Left ventricle myocardium inferior (tissue), 1 donor: ENCODE results near the gene SLC12A5. TPM values are rescaled to one million over a fixed set of nuclear protein-coding genes. Genes with fewer than 3 reads are reported as not detected.

Source experiments
- DNase-seq: peaks from one replicate; pipeline ENCODE4 v3.0.0-alpha.2; 2020
- H3K27ac ChIP-seq: fragments of 200-600 bp; replicated peaks from 2 replicates; pipeline ENCODE4 v1.8.0; 2021
- H3K27me3 ChIP-seq: fragments of 200-600 bp; 2 replicates; pipeline ENCODE4 v1.8.0; 2021; ENCODE audit warnings: low read depth
- H3K36me3 ChIP-seq: fragments of 200-600 bp; 2 replicates; pipeline ENCODE4 v1.8.0; 2021
- H3K4me1 ChIP-seq: fragments of 200-600 bp; 2 replicates; pipeline ENCODE4 v1.8.0; 2021
- H3K4me3 ChIP-seq: fragments of 200-600 bp; 2 replicates; pipeline ENCODE4 v1.8.0; 2021; ENCODE audit warnings: mild to moderate bottlenecking, moderate library complexity
- H3K9me3 ChIP-seq: fragments of 200-600 bp; replicated peaks from 2 replicates; pipeline ENCODE4 v1.8.0; 2021
- CTCF ChIP-seq: fragments of 200-600 bp; IDR thresholded peaks from 2 replicates; pipeline ENCODE4 v1.8.0; 2021; ENCODE audit warnings: antibody characterized with exemption, mild to moderate bottlenecking, borderline replicate concordance
- intact Hi-C: fragments of 100-400 bp; cut with micrococcal nuclease; formaldehyde crosslinking; loops from one replicate; pipeline ENCODE4 v1.11.0; 2022
- total RNA-seq: library from RNA; stranded (reverse); fragmentation: NEBNext Ultra II Directional; extraction: Animal tissue kit (Norgen Biotek cat#: 25700); gene quantifications from one replicate; pipeline ENCODE4 v1.2.1, GENCODE V29; 2021
- donor health status: DM: no; HTN: yes; CAD: no; lungs with severe emphysema.

The SLC12A5 gene
- total RNA-seq, 1 donor from 2014 or later: not detected

GRCh38 chr20:46025376-46025783 is 3.6 kb upstream of the SLC12A5 start:
- Histone ChIP-seq H3K27ac (no peak overlapping the region), H3K4me3 (no peak overlapping the region), H3K36me3 (no peaks in the 10 kb centered on the region), H3K9me3 (no peaks in the 10 kb centered on the region), H3K4me1 (peaks cover 19% of the 10 kb centered on the region), H3K27me3 (peaks cover 100% of the 10 kb centered on the region)
- intact Hi-C loops: loop anchor here (10.0 kb wide), 1 partner anchor 149 kb away; no protein-coding TSS in a partner anchor
- TF ChIP-seq CTCF: no peak
- DNase-seq: no peak

- Histone ChIP-seq H3K27me3 (peaks cover 100% of the 10 kb centered on the region), H3K4me3 (no peak overlapping the region), H3K27ac (no peak overlapping the region), H3K4me1 (peaks cover 15% of the 10 kb centered on the region), H3K9me3 (no peaks in the 10 kb centered on the region), H3K36me3 (no peaks in the 10 kb centered on the region)
- DNase-seq: no peak
- no peak for TF ChIP-seq CTCF
- intact Hi-C loops: loop anchor here (10.0 kb wide), 1 partner anchor 147 kb away; no protein-coding TSS in a partner anchor
These were observed 1.7 kb upstream of the SLC12A5 start for GRCh38 chr20:46027245-46027853.

GRCh38 chr20:46028110-46028509 is 905 bp upstream of the SLC12A5 start:
- no peaks in the 10 kb centered on the region for H3K36me3 ChIP-seq
- intact Hi-C loops: loop anchor here (10.0 kb wide), 1 partner anchor 147 kb away; no protein-coding TSS in a partner anchor
- no peak overlapping the region for H3K4me3 ChIP-seq
- TF ChIP-seq CTCF: no peak
- no peak overlapping the region for H3K27ac ChIP-seq
- H3K4me1 ChIP-seq: peaks cover 8% of the 10 kb centered on the region
- peaks cover 100% of the 10 kb centered on the region for H3K27me3 ChIP-seq
- H3K9me3 ChIP-seq: no peaks in the 10 kb centered on the region
- DNase-seq: no peak

GRCh38 chr20:46030284-46031013 is 1.4 kb downstream of the SLC12A5 start:
- no peak for DNase-seq
- Histone ChIP-seq H3K9me3 (no peaks in the 10 kb centered on the region), H3K27me3 (peaks cover 100% of the 10 kb centered on the region), H3K4me1 (peaks cover 8% of the 10 kb centered on the region), H3K36me3 (no peaks in the 10 kb centered on the region), H3K27ac (no peak overlapping the region), H3K4me3 (no peak overlapping the region)
- intact Hi-C loops: no loop called here
- no peak for TF ChIP-seq CTCF

- no peak for TF ChIP-seq CTCF
- Histone ChIP-seq H3K27ac (no peak overlapping the region), H3K27me3 (peaks cover 100% of the 10 kb centered on the region), H3K4me3 (no peak overlapping the region), H3K9me3 (no peaks in the 10 kb centered on the region), H3K4me1 (peaks cover 8% of the 10 kb centered on the region), H3K36me3 (no peaks in the 10 kb centered on the region)
- intact Hi-C loops: no loop called here
- no peak for DNase-seq
These were observed 2.1 kb downstream of the SLC12A5 start for GRCh38 chr20:46031014-46031569.
